GM19043 (cell line): ENCODE measurements around the gene GPR119.
"Not testable (repeated sequence)": the region's sequence is repeated elsewhere in the genome, so short reads cannot be mapped to it uniquely, and the experiment has no call there.

Source experiments
- ATAC-seq: cut with Tn5 transposase; IDR thresholded peaks from one replicate; pipeline ENCODE4 v1.9.1; 2021; ENCODE audit warnings: low read depth; ENCODE audit not compliant: unreplicated experiment

The GPR119 gene

DNA sequence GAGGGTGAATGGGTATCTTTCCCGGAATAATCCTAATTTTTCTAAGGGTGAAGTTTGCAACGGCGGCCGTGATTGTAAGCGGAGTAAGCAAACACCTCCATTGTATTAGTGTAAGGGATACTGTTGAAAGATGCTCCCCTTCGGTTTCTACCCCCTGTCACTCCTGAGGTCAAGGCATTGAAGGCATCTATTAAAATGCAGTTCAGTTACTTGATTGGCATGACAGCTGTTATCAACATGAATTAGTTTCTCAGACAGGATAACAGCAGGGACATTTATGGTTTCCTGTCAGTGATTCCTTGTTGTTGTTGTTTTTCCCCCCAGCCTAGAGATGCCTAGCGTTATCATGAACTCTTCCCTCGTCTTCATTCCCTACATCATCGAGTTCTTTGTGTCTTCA, 45.2 kb downstream of the GPR119 start:
- no peak for ATAC-seq

DNA sequence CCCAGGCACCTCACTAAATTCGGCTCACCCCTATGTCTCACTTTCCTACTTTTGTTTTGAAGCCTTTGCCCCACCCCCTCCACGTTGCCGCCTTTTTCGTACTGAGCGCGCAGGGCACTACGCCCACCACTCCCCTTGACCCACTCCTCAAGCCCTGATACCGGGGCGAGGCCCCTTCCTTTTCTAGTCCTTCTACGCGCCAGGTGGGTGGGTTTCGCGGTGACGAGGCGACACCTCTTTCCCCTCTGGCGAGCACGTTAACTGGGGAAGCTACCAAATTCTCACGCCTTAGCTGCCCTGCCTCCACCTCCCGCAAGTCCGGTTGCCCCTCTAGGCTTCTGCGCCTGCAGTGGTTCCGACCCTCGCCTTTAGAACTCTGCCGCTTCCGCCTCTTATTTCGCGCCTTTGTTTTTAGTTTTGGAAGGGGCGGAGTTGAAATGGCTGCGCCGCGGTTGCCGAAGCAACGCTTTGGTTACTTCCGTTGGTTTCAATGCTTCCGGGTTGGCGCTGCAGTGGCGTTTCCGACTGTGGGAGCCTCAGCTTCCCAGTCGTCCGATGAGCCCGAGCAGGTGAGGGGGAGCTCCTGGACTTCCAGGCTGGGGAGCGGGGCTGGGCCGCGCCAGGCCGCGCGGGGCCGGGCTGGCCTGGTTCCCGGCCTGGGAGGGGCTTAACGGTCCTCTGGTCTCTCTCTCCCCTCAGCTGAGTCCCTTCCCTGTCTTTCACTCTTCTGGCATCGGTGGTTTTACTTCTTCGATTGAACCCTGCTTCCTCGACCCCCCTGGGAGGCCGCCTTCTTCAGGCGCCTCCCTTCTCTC, 45.9 kb downstream of the GPR119 start, which contains the start of gene SLC25A14:
Gene SLC25A14, plus strand, starts transcription at position 512 of the 815 bp plus-strand sequence. CDS start 360 bp downstream, outside the sequence.
- ATAC-seq: peak; percentile 93

DNA sequence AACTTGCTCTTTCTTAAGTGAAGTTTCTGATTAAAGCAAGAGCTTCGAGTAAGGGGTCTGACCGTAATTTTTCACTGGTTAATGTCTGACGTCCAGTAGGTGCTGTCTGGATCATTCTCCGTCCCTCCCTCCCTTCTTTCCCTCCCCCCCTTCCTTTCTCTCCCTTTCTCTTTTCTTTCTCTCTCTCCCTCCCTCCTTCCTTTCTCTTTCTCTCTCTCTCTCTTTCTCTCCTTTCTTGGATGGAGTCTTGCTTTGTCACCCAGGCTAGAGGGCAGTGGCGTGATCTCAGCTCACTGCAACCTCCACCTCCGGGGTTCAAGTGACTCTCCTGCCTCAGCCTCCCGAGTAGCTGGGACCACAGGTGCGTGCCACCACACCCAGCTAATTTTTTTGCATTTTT, 46.6 kb downstream of the GPR119 start:
- not testable (repeated sequence) for ATAC-seq

DNA sequence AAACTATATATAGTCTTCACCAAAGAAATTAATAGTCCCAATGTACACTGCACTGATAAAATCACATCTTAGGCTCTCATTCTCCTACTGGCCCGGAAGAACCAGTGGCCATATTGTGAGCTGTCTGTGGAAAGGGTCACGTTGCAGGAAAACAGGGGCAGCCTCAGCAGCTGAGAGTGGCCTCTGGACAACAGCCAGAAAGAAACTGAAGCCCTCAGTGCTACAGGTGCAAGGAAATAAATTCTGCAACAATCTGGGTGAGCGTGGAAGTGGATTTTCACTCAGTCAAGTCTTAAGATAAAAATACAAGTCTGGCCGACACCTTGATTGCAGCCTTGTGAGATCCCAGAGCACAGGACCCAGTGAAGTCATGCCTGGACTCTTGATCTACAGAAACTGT, 48.9 kb downstream of the GPR119 start:
- ATAC-seq: no peak
